DND-41 (cell line): ENCODE results near the gene ACAT2.

Experiments
- ATAC-seq: fragments of 200-7000 bp; cut with Tn5 transposase; 3 replicates; pipeline ENCODE4 v1.9.1; 2021; ENCODE audit warnings: low read depth; ENCODE audit not compliant: insufficient read depth
- DNase-seq: peaks from one replicate; pipeline ENCODE4 v3.0.0-alpha.2; 2020
- H2AFZ ChIP-seq: 2 replicates; pipeline ENCODE4 v1.6.0; 2012; ENCODE audit warnings: low read depth, low read length
- H3K27ac ChIP-seq: 2 replicates; pipeline ENCODE4 v1.5.1; 2012; ENCODE audit warnings: low read length, inconsistent platforms
- H3K27me3 ChIP-seq: fragments of 200-600 bp; sonication (generic); 2 replicates; pipeline ENCODE4 v1.6.0; 2012; ENCODE audit warnings: low read length, mild to moderate bottlenecking, inconsistent platforms; ENCODE audit not compliant: insufficient read depth, poor library complexity
- H3K36me3 ChIP-seq: 2 replicates; pipeline ENCODE4 v1.5.1; 2012; ENCODE audit warnings: low read length, inconsistent platforms; ENCODE audit not compliant: insufficient read depth
- H3K4me1 ChIP-seq: 2 replicates; pipeline ENCODE4 v1.5.1; 2012; ENCODE audit warnings: mild to moderate bottlenecking, low read length; ENCODE audit not compliant: insufficient read depth
- H3K4me2 ChIP-seq: 2 replicates; pipeline ENCODE4 v1.6.0; 2012; ENCODE audit warnings: mild to moderate bottlenecking, moderate library complexity, low read length, inconsistent platforms; ENCODE audit not compliant: insufficient read depth
- H3K4me3 ChIP-seq, 2 experiments: fragments of 200-600 bp in 1 of 2; shearing (Covaris generic) in 1 of 2; 2 replicates each; pipeline ENCODE4 v1.5.1; 2012 to 2016; ENCODE audit warnings: inconsistent platforms in 2 of 2, low read length in 2 of 2, mild to moderate bottlenecking in 2 of 2, low read depth in 1 of 2, moderate library complexity in 1 of 2
- H3K79me2 ChIP-seq: 2 replicates; pipeline ENCODE4 v1.6.0; 2012; ENCODE audit warnings: low read length, inconsistent platforms; ENCODE audit not compliant: insufficient read depth
- H3K9ac ChIP-seq: 2 replicates; pipeline ENCODE4 v1.6.0; 2012; ENCODE audit warnings: low read depth, mild to moderate bottlenecking, inconsistent platforms, low read length, moderate library complexity
- H3K9me3 ChIP-seq: 2 replicates; pipeline ENCODE4 v1.5.1; 2012; ENCODE audit warnings: low read length, moderate library complexity, mild to moderate bottlenecking, inconsistent platforms; ENCODE audit not compliant: insufficient read depth, severe bottlenecking
- H4K20me1 ChIP-seq: 2 replicates; pipeline ENCODE4 v1.6.0; 2012; ENCODE audit warnings: low read length; ENCODE audit not compliant: insufficient read depth
- CTCF ChIP-seq: IDR thresholded peaks from 2 replicates; pipeline ENCODE4 v1.5.1; 2012; ENCODE audit warnings: borderline replicate concordance, low read length, moderate library complexity, mild to moderate bottlenecking; ENCODE audit not compliant: poor library complexity, severe bottlenecking; ENCODE audit errors: extremely low read depth
- EZH2 ChIP-seq: IDR thresholded peaks from 3 replicates; pipeline ENCODE4 v1.6.1; 2012; ENCODE audit warnings: borderline replicate concordance, low read depth, mild to moderate bottlenecking, moderate library complexity, low read length, inconsistent platforms; ENCODE audit not compliant: severe bottlenecking

ACAT2 gene

DNA sequence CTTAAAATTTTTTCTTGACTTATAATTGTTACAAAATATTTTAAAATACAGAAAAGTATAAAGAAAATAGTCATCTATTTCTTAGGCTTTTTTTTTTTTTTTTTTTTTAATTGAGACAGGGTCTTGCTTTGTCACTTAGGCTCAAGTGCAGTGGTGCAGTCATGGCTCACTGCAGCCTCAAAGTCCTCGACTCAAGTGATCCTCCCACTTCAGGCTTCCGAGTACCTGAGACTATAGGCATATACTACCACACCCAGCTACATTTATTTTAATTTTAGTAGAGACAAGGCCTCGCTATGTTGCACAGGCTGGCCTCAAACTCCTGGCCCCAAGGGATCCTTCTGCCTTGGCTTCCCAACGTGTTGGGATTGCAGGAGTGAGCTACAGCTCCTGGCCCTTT lies 5.3 kb upstream of the ACAT2 start:
- H3K4me2 ChIP-seq: no peak overlapping the region
- H3K79me2 ChIP-seq: peaks cover 44% of the 10 kb centered on the region
- no peak for ATAC-seq
- H3K9ac ChIP-seq: no peak overlapping the region
- H3K27ac ChIP-seq: no peak overlapping the region
- peaks cover 14% of the 10 kb centered on the region for H3K4me1 ChIP-seq
- no peak overlapping the region for H2AFZ ChIP-seq
- no peak for DNase-seq
- H3K4me3 ChIP-seq: no peak overlapping the region
- H3K27me3 ChIP-seq: no peaks in the 10 kb centered on the region
- H3K36me3 ChIP-seq: peaks cover 72% of the 10 kb centered on the region
- no peaks in the 10 kb centered on the region; the same call in 1 of the 2 replicates for H4K20me1 ChIP-seq
- no peak for TF ChIP-seq CTCF
- TF ChIP-seq EZH2: no peak
- no peaks in the 10 kb centered on the region for H3K9me3 ChIP-seq

- H3K36me3 ChIP-seq: peaks cover 63% of the 10 kb centered on the region
Observed at GRCh38 chr6:159758031-159759001, 3.5 kb upstream of the ACAT2 start.

DNA sequence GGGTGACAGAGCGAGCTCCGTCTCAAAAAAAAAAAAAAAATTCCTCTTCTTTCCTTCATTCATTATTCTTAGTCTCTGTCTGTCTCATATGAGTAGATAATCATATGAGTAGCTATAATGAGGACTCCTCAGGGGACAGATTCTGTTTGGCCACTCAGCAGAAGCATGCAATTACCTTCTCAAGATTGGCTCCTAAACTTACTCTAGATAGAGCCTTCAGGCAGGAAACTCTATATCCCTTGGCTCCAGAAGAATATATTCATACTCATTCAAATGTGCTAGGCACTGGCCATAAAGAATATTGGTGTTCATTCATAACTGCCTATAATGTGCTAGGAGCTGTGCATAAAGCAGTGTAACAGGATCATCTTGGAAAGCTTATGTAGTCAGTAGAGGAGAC lies 2.2 kb upstream of the ACAT2 start:
- Histone ChIP-seq H3K27me3 (no peaks in the 10 kb centered on the region), H3K4me3 (no peak overlapping the region), H3K9me3 (no peaks in the 10 kb centered on the region), H2AFZ (no peak overlapping the region), H3K27ac (no peak overlapping the region), H3K36me3 (peaks cover 60% of the 10 kb centered on the region), H3K9ac (no peak overlapping the region), H3K4me1 (peaks cover 36% of the 10 kb centered on the region), H4K20me1 (no peaks in the 10 kb centered on the region; the same call in 1 of the 2 replicates), H3K4me2 (no peak overlapping the region), H3K79me2 (peaks cover 47% of the 10 kb centered on the region)
- ATAC-seq (no peak), DNase-seq (no peak)
- TF ChIP-seq CTCF (no peak), EZH2 (no peak)

More at GRCh38 chr6:159758031-159759001, 3.5 kb upstream of the ACAT2 start:
- no peaks in the 10 kb centered on the region for H3K9me3 ChIP-seq
- peak; percentile 14 for TF ChIP-seq CTCF
- no peak for TF ChIP-seq EZH2
- H3K4me1 ChIP-seq: peaks cover 24% of the 10 kb centered on the region
- no peak overlapping the region for H3K4me2 ChIP-seq
- no peak overlapping the region for H3K27ac ChIP-seq
- H3K27me3 ChIP-seq: no peaks in the 10 kb centered on the region
- no peak overlapping the region for H3K4me3 ChIP-seq
- H3K9ac ChIP-seq: no peak overlapping the region
- ATAC-seq (no peak), DNase-seq (no peak)
- H3K79me2 ChIP-seq: peaks cover 43% of the 10 kb centered on the region
- no peaks in the 10 kb centered on the region; the same call in 1 of the 2 replicates for H4K20me1 ChIP-seq
- no peak overlapping the region for H2AFZ ChIP-seq
